Measurements from ENCODE around the gene FBXO4. TPM values are rescaled to one million over a fixed set of nuclear protein-coding genes. Genes with fewer than 3 reads are reported as not detected.

Gene FBXO4
- total RNA-seq, 1 experiment from 2014 or later = 1.2 TPM

DNA sequence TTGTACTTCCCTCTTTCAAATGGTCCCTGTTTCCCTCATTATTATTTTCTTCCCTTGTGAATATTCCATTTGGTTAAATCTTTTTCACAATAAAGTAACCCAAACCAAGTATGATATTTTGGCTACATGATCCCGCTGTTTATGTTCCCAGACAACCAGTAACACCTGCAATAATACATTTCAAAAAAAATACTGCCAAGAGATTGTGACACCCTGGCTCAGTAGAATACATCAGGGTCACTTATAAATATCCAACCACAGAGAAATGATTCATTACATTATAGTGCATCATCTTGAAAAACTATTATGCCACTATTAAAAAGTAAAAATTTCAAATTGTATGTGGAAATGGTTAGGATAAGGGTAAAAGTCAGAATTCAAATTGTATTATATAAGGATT is 47.7 kb upstream of the FBXO4 start:
- H4K20me1 ChIP-seq (ENCODE audit: control insufficient read depth, insufficient read depth, insufficient read length) = no peaks in the 10 kb centered on the region
- no peak overlapping the region for H3T11ph ChIP-seq (ENCODE audit: low read length)
- TF ChIP-seq, protein P1, sequence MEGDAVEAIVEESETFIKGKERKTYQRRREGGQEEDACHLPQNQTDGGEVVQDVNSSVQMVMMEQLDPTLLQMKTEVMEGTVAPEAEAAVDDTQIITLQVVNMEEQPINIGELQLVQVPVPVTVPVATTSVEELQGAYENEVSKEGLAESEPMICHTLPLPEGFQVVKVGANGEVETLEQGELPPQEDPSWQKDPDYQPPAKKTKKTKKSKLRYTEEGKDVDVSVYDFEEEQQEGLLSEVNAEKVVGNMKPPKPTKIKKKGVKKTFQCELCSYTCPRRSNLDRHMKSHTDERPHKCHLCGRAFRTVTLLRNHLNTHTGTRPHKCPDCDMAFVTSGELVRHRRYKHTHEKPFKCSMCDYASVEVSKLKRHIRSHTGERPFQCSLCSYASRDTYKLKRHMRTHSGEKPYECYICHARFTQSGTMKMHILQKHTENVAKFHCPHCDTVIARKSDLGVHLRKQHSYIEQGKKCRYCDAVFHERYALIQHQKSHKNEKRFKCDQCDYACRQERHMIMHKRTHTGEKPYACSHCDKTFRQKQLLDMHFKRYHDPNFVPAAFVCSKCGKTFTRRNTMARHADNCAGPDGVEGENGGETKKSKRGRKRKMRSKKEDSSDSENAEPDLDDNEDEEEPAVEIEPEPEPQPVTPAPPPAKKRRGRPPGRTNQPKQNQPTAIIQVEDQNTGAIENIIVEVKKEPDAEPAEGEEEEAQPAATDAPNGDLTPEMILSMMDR (conservative IDR thresholded peaks at IDR 0.05) = no peak
- no peak overlapping the region for H3K18ac ChIP-seq (ENCODE audit: insufficient read length, low read depth, low read length)
- Mint-ChIP-seq H3K27me3 (ENCODE audit: low read depth) (no peaks in the 10 kb centered on the region), H3K9me3 (no peaks in the 10 kb centered on the region; a peak in 2 of 5 replicates), H3K4me3 (no peak overlapping the region), H3K4me1 (no peaks in the 10 kb centered on the region), H3K27ac (no peak overlapping the region), H3K36me3 (ENCODE audit: insufficient read depth in 1 of 3, low read depth in 3 of 3) (no peaks in the 10 kb centered on the region)
- no peak overlapping the region for H3K23ac ChIP-seq (ENCODE audit: insufficient read length, low read depth, low read length)
- H2AFZ ChIP-seq (ENCODE audit: low read length) = no peak overlapping the region
- no peak overlapping the region for H4K91ac ChIP-seq (ENCODE audit: insufficient read length, low read depth, low read length)
- H4K5ac ChIP-seq (ENCODE audit: insufficient read length, low read depth, low read length) = no peak overlapping the region
- no peak overlapping the region for H2BK15ac ChIP-seq (ENCODE audit: low read depth, low read length)
- H2BK5ac ChIP-seq (ENCODE audit: insufficient read length, low read length) = no peak overlapping the region
- H2BK12ac ChIP-seq (ENCODE audit: insufficient read length, low read depth, low read length) = no peak overlapping the region
- no peaks in the 10 kb centered on the region for H3K79me2 ChIP-seq (ENCODE audit: insufficient read depth, low read length)
- H3K9me3 ChIP-seq (ENCODE audit: control insufficient read depth, low read depth, low read length) = no peaks in the 10 kb centered on the region
- H2AK5ac ChIP-seq (ENCODE audit: insufficient read length, low read length) = no peak overlapping the region
- no peaks in the 10 kb centered on the region for H3K23me2 ChIP-seq (ENCODE audit: insufficient read length, low read depth, low read length, poor library complexity, severe bottlenecking)
- H3K14ac ChIP-seq (ENCODE audit: insufficient read depth, low read length) = no peak overlapping the region
- H2BK20ac ChIP-seq (ENCODE audit: low read depth, low read length, poor library complexity, severe bottlenecking) = no peak overlapping the region
- no peak overlapping the region for H3K27ac ChIP-seq (ENCODE audit: insufficient read length, low read depth, low read length)
- no peak overlapping the region for H4K8ac ChIP-seq (replicated peaks; ENCODE audit: insufficient read length, low read depth, low read length)
- no peak overlapping the region for H3K4ac ChIP-seq (ENCODE audit: low read depth, low read length)
- no peaks in the 10 kb centered on the region for H3K4me1 ChIP-seq (ENCODE audit: insufficient read depth, low read length)
- no peak overlapping the region for H3K4me2 ChIP-seq (ENCODE audit: insufficient read depth, insufficient read length, low read length)
- no peak overlapping the region for H2BK120ac ChIP-seq (ENCODE audit: low read depth, low read length, poor library complexity, severe bottlenecking)
- no peak for DNase-seq
- H3K27me3 ChIP-seq (ENCODE audit: insufficient read depth, low read length) = no peaks in the 10 kb centered on the region
- H3K79me1 ChIP-seq (ENCODE audit: insufficient read depth, low read depth, low read length, poor library complexity, severe bottlenecking) = no peaks in the 10 kb centered on the region
- no peak overlapping the region for H3K56ac ChIP-seq (ENCODE audit: insufficient read length, low read depth, low read length)
- WGBS (ENCODE audit: extremely low coverage, insufficient read length, low lambda C conversion rate) = no CpG with 5 or more reads among the region's 1 CpG
- no peak overlapping the region for H3K9ac ChIP-seq (ENCODE audit: extremely low read depth, insufficient read length, low read length)

Measured in H9 (cell line).